GM19099 (cell line): ENCODE data around the gene GPRC5C.

ENCODE experiments used
- POLR2A ChIP-seq: IDR thresholded peaks from 3 replicates; pipeline ENCODE4 v1.6.1; 2011; ENCODE audit warnings: low read depth; ENCODE audit not compliant: insufficient read length; ENCODE audit errors: extremely low read depth

Gene GPRC5C

DNA sequence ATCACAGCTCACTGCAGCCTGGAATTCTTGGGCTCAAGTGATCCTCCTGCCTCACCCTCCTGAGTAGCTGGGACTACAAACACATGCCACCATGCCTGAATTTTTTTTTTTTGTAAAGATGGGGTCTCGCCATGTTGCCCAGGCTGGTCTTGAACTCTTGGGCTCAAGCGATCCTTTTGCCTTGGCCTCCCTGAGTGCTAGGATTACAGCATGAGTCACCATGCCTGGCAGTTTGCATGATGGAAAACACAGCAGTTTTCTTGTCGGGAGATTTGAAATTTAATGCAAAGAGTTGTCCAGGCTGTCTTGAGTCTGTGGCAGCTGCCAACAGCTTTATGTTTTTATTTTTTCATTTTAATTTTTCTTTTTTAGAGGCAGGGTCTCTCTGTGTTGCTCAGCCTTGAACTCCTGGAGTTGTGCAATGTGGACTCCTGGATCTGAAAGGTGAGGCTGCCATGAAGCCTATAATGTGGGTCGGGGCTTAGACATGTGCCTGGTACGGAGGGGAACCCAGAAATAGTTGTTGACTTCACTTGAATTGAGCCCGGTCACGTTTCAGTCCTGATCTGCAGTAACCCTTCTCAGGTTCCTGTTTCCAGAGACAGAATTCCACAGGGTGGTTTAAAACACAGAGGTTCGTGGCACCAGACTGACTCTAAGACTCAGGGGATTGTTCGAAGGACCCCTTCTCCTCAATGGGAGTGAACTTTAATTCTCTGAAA, 53.3 kb downstream of the GPRC5C start:
- TF ChIP-seq POLR2A, result no peak

DNA sequence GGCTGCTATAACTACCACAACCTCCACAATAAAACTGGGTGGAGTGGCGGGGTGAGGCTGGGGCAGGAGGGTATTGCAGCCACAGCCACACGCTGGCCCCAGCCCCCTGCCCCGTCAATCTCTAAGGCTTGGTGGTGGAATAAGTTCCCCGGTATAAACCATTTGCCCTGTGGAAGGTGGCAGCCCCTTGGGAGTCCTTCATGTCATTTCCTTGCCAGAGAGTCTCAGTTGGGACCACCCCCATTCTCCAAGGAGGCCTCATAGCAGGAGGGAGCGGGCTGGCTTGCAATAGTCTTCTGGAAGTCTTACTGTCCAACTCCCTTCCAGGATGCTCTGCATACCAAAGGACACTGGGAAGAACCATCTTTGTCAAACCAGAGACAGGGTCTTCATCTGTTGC, 54.0 kb downstream of the GPRC5C start:
- no peak for TF ChIP-seq POLR2A

- TF ChIP-seq POLR2A, result no peak
Measured at GRCh38 chr17:74490716-74491115, 58.8 kb downstream of the GPRC5C start.

- no peak for TF ChIP-seq POLR2A
Measured at GRCh38 chr17:74491626-74492025, 59.7 kb downstream of the GPRC5C start.

DNA sequence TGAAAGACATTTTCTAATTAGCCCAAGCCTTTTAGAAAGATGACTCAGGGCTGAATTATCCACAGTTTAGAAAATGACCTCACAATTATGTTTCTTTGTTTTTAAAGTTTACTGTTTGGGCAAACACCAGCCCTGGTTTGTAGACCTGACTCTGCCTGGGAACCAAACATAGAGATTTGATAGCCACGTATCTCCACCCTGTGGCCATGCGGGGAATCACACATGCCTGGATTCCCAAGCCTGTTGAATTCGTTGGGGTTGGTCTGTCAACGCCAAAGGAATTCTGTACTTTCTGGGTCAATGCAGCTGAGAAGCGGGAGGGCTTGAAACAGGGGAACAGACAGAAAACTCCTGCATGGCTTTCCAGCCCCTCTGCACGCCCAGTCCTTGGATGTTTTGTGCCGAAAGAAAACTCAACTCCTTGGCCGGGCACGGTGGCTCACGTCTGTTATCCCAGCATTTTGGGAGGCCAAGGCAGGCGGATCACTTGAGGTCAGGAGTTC, 61.5 kb downstream of the GPRC5C start:
- no peak for TF ChIP-seq POLR2A
